Liver (tissue), 9 donors: ENCODE results near the gene CD52. TPM values are rescaled to one million over a fixed set of nuclear protein-coding genes. Genes with fewer than 3 reads are reported as not detected.

Source experiments
- DNase-seq: peaks from one replicate; pipeline ENCODE4 v3.0.0-alpha.2; 2017; ENCODE audit warnings: low spot score
- H3K27ac ChIP-seq, 2 donors: one replicate each; pipeline ENCODE4 v1.7.0; 2013; ENCODE audit warnings: inconsistent platforms in 2 of 2, low read length in 2 of 2, control low read depth in 1 of 2, low read depth in 1 of 2, mild to moderate bottlenecking in 1 of 2
- H3K27me3 ChIP-seq, 4 donors: one replicate each; pipeline versions ENCODE4 v1.6.1 to v1.7.0; 2013; ENCODE audit warnings: low read length in 3 of 4, inconsistent platforms in 1 of 4, mild to moderate bottlenecking in 1 of 4, moderate library complexity in 1 of 4; ENCODE audit not compliant: control insufficient read depth in 4 of 4, insufficient read depth in 4 of 4
- H3K36me3 ChIP-seq, 4 donors: one replicate each; pipeline versions ENCODE4 v1.6.1 to v1.7.0; 2013; ENCODE audit warnings: low read length in 3 of 4, mild to moderate bottlenecking in 3 of 4, low read depth in 1 of 4, moderate library complexity in 1 of 4; ENCODE audit not compliant: control insufficient read depth in 4 of 4, insufficient read depth in 3 of 4
- H3K4me1 ChIP-seq, 4 donors: one replicate each; pipeline versions ENCODE4 v1.6.1 to v1.7.0; 2013; ENCODE audit warnings: low read length in 3 of 4, mild to moderate bottlenecking in 3 of 4, moderate library complexity in 1 of 4; ENCODE audit not compliant: control insufficient read depth in 4 of 4, insufficient read depth in 4 of 4
- H3K4me3 ChIP-seq, 3 donors: one replicate each; pipeline versions ENCODE4 v1.6.1 to v1.7.0; 2013; ENCODE audit warnings: low read length in 3 of 3, control low read depth in 1 of 3, low read depth in 1 of 3, mild to moderate bottlenecking in 1 of 3
- H3K9ac ChIP-seq, 2 donors: one replicate each; pipeline ENCODE4 v1.7.0; 2013; ENCODE audit warnings: low read length in 2 of 2, mild to moderate bottlenecking in 2 of 2, moderate library complexity in 2 of 2, control low read depth in 1 of 2, low read depth in 1 of 2
- H3K9me3 ChIP-seq, 4 donors: one replicate each; pipeline versions ENCODE4 v1.6.1 to v1.7.0; 2013; ENCODE audit warnings: low read length in 3 of 4; ENCODE audit not compliant: control insufficient read depth in 4 of 4
- EGR1 ChIP-seq, 2 donors: IDR thresholded peaks; 2 replicates each; pipeline ENCODE4 v1.6.1; 2016 to 2018; ENCODE audit warnings: antibody characterized with exemption in 2 of 2, low read depth in 2 of 2
- FOXA1 ChIP-seq: IDR thresholded peaks from 2 replicates; pipeline ENCODE4 v1.6.1; 2016; ENCODE audit warnings: antibody characterized with exemption
- FOXA2 ChIP-seq: IDR thresholded peaks from 2 replicates; pipeline ENCODE4 v1.6.1; 2016; ENCODE audit warnings: antibody characterized with exemption
- GABPA ChIP-seq, 2 donors: IDR thresholded peaks in 1 of 2; conservative IDR thresholded peaks in 1 of 2; 2 replicates each; pipeline ENCODE4 v1.6.1; 2016; ENCODE audit warnings: antibody characterized with exemption in 2 of 2, mild to moderate bottlenecking in 1 of 2, moderate library complexity in 1 of 2
- HNF4A ChIP-seq, 2 donors: conservative IDR thresholded peaks; 2 replicates each; pipeline ENCODE4 v1.6.1; 2016; ENCODE audit warnings: antibody characterized with exemption in 2 of 2, mild to moderate bottlenecking in 2 of 2
- HNF4G ChIP-seq: IDR thresholded peaks from 2 replicates; pipeline ENCODE4 v1.6.1; 2016; ENCODE audit warnings: antibody characterized with exemption
- JUND ChIP-seq, 2 donors: IDR thresholded peaks; 2 replicates each; pipeline ENCODE4 v1.6.1; 2016; ENCODE audit warnings: antibody characterized with exemption in 2 of 2
- NR2F2 ChIP-seq: IDR thresholded peaks from 2 replicates; pipeline ENCODE4 v1.6.1; 2016; ENCODE audit warnings: antibody characterized with exemption
- RAD21 ChIP-seq, 2 donors: IDR thresholded peaks; 2 replicates each; pipeline ENCODE4 v1.6.1; 2016; ENCODE audit warnings: antibody characterized with exemption in 2 of 2, mild to moderate bottlenecking in 2 of 2
- RXRA ChIP-seq, 2 donors: IDR thresholded peaks; 2 replicates each; pipeline ENCODE4 v1.6.1; 2017 to 2018; ENCODE audit warnings: antibody characterized with exemption in 2 of 2, mild to moderate bottlenecking in 1 of 2
- SP1 ChIP-seq: IDR thresholded peaks from 2 replicates; pipeline ENCODE4 v1.6.1; 2018; ENCODE audit warnings: antibody characterized with exemption, mild to moderate bottlenecking
- TAF1 ChIP-seq: conservative IDR thresholded peaks from 2 replicates; pipeline ENCODE4 v1.6.1; 2016; ENCODE audit warnings: antibody characterized with exemption, mild to moderate bottlenecking
- YY1 ChIP-seq: IDR thresholded peaks from 2 replicates; pipeline ENCODE4 v1.6.1; 2016; ENCODE audit warnings: antibody characterized with exemption, mild to moderate bottlenecking
- WGBS: extraction: QIAGEN DNeasy Blood & Tissue Kit; methylation state at CpG from one replicate; pipeline ENCODE4 v1.1.7; 2013; 5-methylcytosine and 5-hydroxymethylcytosine counted together
- polyA plus RNA-seq, 2 donors: library from polyadenylated mRNA; stranded (reverse) in 1 of 2; unstranded in 1 of 2; fragments of 200-250 nt in 1 of 2; fragments of >200 nt in 1 of 2; fragmentation: Nextera tagmentation in 1 of 2; extraction: Ambion mirVana in 1 of 2; gene quantifications; one replicate each; pipeline versions ENCODE4 v1.2.1 to v1.2.3, GENCODE V29; 2013 to 2015
- total RNA-seq, 2 donors: library from RNA; depleted of rRNA; stranded (reverse); fragments of >200 nt; gene quantifications; one replicate each; pipeline ENCODE4 v1.2.3, GENCODE V29; 2014
- TF ChIP-seq, protein P1 (sequence below): fragments of 150-350 bp; IDR thresholded peaks from 2 replicates; pipeline ENCODE4 v1.5.1; 2017; ENCODE audit warnings: improper control_type of control experiment, low read depth, low read length; ENCODE audit not compliant: missing input control
- TF ChIP-seq, protein P2 (sequence below): IDR thresholded peaks from 2 replicates; pipeline ENCODE4 v1.6.1; 2016; ENCODE audit warnings: antibody characterized with exemption
- TF ChIP-seq, protein P3 (sequence below): IDR thresholded peaks from 2 replicates; pipeline ENCODE4 v1.6.1; 2016; ENCODE audit warnings: antibody characterized with exemption
- TF ChIP-seq, protein P4 (sequence below): IDR thresholded peaks from 2 replicates; pipeline ENCODE4 v1.6.1; 2016; ENCODE audit warnings: antibody characterized with exemption
- TF ChIP-seq, protein P5 (sequence below): IDR thresholded peaks from 2 replicates; pipeline ENCODE4 v1.6.1; 2016; ENCODE audit warnings: antibody characterized with exemption, mild to moderate bottlenecking
- donor health status: healthy.
- donor health status: healthy.
- donor health status: healthy.
- donor health status: healthy.
- donor health status: healthy.

The CD52 gene
- total and polyA plus RNA-seq, 4 donors = 1.7 to 16.4 (median 8.9) TPM

DNA sequence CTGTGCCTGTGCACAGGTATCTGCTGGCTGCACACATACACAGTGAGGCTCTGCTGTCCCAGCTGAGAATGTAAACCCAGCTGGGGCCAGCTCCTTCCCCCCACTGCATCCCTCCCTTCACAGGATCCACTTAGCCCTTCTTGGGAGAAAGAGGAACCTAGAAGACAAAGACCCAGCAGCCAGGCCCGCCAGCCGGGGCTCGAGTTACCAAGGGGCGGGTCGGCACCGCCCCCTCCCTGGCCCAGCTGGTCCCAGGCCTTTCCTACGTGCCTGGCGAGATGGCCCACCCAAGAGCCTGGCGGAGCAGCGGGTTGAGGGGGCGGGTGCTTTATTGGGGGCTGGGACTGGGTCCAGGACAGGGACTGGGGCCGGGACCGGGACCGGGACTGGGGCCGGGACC is 35.8 kb upstream of the CD52 start:
- DNase-seq = no peak
- Histone ChIP-seq H3K4me3 (no peak overlapping the region), H3K9ac (no peak overlapping the region), H3K27ac (no peak overlapping the region), H3K4me1 (peaks cover 13 to 39% (median 21%) of the 10 kb centered on the region in 4 donors), H3K36me3 (no peaks in the 10 kb centered on the region), H3K9me3 (no peaks in the 10 kb centered on the region), H3K27me3 (no peaks in the 10 kb centered on the region)
- TF ChIP-seq GABPA (IDR thresholded peaks at IDR 0.05 in 1 of 2, conservative IDR thresholded peaks at IDR 0.05 in 1 of 2) (no peak), RAD21 (IDR thresholded peaks at IDR 0.05) (no peak), RXRA (IDR thresholded peaks at IDR 0.05) (no peak), FOXA1 (no peak), YY1 (no peak), SP1 (no peak), JUND (IDR thresholded peaks at IDR 0.05) (no peak), NR2F2 (no peak), TAF1 (no peak), FOXA2 (no peak), HNF4A (conservative IDR thresholded peaks at IDR 0.05) (no peak), EGR1 (IDR thresholded peaks at IDR 0.05; ENCODE audit: low read depth in 2 of 2) (no peak), HNF4G (no peak)
- TF ChIP-seq, protein P1, sequence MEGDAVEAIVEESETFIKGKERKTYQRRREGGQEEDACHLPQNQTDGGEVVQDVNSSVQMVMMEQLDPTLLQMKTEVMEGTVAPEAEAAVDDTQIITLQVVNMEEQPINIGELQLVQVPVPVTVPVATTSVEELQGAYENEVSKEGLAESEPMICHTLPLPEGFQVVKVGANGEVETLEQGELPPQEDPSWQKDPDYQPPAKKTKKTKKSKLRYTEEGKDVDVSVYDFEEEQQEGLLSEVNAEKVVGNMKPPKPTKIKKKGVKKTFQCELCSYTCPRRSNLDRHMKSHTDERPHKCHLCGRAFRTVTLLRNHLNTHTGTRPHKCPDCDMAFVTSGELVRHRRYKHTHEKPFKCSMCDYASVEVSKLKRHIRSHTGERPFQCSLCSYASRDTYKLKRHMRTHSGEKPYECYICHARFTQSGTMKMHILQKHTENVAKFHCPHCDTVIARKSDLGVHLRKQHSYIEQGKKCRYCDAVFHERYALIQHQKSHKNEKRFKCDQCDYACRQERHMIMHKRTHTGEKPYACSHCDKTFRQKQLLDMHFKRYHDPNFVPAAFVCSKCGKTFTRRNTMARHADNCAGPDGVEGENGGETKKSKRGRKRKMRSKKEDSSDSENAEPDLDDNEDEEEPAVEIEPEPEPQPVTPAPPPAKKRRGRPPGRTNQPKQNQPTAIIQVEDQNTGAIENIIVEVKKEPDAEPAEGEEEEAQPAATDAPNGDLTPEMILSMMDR = no peak
- TF ChIP-seq, protein P2, sequence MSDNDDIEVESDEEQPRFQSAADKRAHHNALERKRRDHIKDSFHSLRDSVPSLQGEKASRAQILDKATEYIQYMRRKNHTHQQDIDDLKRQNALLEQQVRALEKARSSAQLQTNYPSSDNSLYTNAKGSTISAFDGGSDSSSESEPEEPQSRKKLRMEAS = no peak
- TF ChIP-seq, protein P3, sequence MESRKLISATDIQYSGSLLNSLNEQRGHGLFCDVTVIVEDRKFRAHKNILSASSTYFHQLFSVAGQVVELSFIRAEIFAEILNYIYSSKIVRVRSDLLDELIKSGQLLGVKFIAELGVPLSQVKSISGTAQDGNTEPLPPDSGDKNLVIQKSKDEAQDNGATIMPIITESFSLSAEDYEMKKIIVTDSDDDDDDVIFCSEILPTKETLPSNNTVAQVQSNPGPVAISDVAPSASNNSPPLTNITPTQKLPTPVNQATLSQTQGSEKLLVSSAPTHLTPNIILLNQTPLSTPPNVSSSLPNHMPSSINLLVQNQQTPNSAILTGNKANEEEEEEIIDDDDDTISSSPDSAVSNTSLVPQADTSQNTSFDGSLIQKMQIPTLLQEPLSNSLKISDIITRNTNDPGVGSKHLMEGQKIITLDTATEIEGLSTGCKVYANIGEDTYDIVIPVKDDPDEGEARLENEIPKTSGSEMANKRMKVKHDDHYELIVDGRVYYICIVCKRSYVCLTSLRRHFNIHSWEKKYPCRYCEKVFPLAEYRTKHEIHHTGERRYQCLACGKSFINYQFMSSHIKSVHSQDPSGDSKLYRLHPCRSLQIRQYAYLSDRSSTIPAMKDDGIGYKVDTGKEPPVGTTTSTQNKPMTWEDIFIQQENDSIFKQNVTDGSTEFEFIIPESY = no peak
- TF ChIP-seq, protein P4, sequence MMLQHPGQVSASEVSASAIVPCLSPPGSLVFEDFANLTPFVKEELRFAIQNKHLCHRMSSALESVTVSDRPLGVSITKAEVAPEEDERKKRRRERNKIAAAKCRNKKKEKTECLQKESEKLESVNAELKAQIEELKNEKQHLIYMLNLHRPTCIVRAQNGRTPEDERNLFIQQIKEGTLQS = no peak
- TF ChIP-seq, protein P5, sequence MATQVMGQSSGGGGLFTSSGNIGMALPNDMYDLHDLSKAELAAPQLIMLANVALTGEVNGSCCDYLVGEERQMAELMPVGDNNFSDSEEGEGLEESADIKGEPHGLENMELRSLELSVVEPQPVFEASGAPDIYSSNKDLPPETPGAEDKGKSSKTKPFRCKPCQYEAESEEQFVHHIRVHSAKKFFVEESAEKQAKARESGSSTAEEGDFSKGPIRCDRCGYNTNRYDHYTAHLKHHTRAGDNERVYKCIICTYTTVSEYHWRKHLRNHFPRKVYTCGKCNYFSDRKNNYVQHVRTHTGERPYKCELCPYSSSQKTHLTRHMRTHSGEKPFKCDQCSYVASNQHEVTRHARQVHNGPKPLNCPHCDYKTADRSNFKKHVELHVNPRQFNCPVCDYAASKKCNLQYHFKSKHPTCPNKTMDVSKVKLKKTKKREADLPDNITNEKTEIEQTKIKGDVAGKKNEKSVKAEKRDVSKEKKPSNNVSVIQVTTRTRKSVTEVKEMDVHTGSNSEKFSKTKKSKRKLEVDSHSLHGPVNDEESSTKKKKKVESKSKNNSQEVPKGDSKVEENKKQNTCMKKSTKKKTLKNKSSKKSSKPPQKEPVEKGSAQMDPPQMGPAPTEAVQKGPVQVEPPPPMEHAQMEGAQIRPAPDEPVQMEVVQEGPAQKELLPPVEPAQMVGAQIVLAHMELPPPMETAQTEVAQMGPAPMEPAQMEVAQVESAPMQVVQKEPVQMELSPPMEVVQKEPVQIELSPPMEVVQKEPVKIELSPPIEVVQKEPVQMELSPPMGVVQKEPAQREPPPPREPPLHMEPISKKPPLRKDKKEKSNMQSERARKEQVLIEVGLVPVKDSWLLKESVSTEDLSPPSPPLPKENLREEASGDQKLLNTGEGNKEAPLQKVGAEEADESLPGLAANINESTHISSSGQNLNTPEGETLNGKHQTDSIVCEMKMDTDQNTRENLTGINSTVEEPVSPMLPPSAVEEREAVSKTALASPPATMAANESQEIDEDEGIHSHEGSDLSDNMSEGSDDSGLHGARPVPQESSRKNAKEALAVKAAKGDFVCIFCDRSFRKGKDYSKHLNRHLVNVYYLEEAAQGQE = no peak
- 72% methylated on average over 15 of the region's 15 CpGs for WGBS
